Breast epithelium (tissue), 3 donors: ENCODE measurements around the gene GMDS.

Experiments used
- CTCF ChIP-seq, 3 donors: fragments of 450-650 bp; IDR thresholded peaks; one replicate each; pipeline ENCODE4 v1.5.1; 2016 to 2017; ENCODE audit warnings: antibody characterized with exemption in 3 of 3, mild to moderate bottlenecking in 3 of 3, moderate library complexity in 3 of 3
- POLR2A ChIP-seq: fragments of 450-650 bp; IDR thresholded peaks from one replicate; pipeline ENCODE4 v1.6.1; 2016; ENCODE audit warnings: antibody characterized with exemption, mild to moderate bottlenecking, moderate library complexity
- POLR2AphosphoS5 ChIP-seq, 3 donors: sonication (generic); formaldehyde crosslinking; IDR thresholded peaks; one replicate each; pipeline ENCODE4 v1.6.1; 2017; ENCODE audit warnings: antibody characterized with exemption in 3 of 3

GRCh38 chr6:1764397-1764987, 480.9 kb downstream of the GMDS start:
- TF ChIP-seq POLR2A (no peak), CTCF (IDR thresholded peaks at IDR 0.05) (no peak), POLR2AphosphoS5 (IDR thresholded peaks at IDR 0.05) (no peak)
